HG03064 (cell line): ENCODE measurements around the gene LOXHD1.

Experiments
- ATAC-seq: cut with Tn5 transposase; IDR thresholded peaks from one replicate; pipeline ENCODE4 v1.9.1; 2021; ENCODE audit warnings: low read depth; ENCODE audit not compliant: unreplicated experiment

Gene LOXHD1

DNA sequence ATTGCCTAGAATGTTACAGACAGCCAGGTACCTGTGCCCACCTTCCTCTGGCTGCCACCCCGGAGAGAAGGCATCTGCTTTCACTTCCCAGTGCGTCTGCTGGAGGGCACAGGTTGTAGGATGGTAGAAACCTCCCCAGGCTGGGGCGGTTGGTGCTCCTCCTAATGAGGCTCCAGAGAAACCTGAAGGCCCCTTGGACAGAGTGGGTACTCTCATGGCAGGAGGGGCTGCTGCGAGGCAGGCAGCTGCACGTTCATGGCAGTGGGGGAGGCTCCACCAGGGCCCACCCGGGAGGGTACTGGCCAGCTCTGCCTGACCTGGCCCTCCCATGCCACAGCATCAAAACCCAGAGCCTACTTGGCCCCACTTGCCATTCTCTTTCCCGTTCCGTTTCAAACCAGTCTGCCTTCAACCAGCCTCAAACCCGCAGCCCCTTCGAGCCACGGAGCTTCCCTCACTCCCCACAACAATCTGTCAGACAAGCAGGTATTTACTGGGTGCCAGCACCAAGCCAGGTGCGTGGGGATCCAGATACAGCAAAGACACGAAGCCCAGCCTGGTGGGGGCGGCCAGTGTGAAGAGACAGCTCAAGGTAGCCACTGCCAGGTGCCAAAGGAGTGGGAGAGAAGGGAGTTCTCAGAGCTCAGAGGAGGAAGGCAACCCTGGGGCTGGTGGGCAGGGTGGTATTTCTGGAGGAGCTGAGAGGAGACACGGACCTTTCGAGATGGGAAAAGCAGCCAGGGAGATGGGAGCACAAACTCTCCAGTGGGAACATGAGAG lies 229.6 kb downstream of the LOXHD1 start:
- no peak for ATAC-seq
